T-helper 9 cell (primary cell): ENCODE results near the gene SMAD3.

Source experiments
- DNase-seq: peaks from one replicate; pipeline ENCODE4 v3.0.0-alpha.2; 2020

Gene SMAD3

DNA sequence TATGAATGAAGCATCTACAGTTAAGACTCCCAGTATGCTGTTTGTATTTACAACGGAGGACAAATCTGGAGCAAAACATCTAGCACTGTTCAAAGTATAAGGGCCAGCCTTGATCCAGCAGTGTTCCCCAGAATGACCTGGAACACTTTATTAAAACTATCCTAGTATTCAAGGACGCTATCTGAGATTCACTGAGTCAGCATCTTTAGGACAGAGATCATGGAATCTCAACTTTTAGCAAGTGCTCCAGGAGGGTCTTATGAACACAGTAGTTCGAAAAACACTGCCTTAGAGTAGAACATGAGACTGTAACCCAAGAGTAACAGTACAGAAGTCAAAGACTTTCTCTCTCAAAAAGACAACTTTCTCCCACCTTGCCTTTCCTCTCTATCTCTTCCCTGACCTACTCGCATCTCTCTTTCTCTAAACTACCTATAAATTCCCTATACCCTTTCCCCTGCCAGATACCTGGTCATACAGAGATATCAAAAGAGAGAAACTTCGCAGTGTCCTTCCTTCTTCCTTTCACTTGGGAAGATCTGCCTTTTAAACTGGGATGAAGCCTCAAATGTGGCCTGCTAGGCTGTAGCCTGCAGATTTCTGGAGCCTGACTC, 145.3 kb downstream of the SMAD3 start:
- no peak for DNase-seq

- no peak for DNase-seq
Measured at GRCh38 chr15:67212684-67213367, 147.4 kb downstream of the SMAD3 start.

DNA sequence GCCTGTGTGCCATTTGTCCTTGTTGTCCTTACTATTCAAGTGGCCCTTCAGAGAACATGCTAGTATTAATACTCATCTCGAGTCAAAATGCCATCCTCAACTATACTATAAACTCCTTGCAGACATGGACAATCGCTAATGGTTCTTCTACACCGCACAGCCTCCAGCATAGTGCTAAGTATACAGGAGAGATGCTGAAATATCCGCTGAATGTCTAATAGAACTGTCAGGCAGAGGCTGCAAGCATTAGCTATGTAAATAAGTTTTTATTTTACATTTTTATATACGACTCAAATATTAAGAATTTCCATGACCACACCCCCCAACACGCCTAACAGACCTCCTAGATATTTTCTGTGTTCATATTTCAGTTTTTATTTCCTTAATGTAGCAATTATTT, 149.7 kb downstream of the SMAD3 start:
- DNase-seq, result no peak

GRCh38 chr15:67216859-67217258, 151.5 kb downstream of the SMAD3 start:
- DNase-seq, result no peak

- no peak for DNase-seq
Measured at GRCh38 chr15:67218428-67218827, 153.0 kb downstream of the SMAD3 start.

DNA sequence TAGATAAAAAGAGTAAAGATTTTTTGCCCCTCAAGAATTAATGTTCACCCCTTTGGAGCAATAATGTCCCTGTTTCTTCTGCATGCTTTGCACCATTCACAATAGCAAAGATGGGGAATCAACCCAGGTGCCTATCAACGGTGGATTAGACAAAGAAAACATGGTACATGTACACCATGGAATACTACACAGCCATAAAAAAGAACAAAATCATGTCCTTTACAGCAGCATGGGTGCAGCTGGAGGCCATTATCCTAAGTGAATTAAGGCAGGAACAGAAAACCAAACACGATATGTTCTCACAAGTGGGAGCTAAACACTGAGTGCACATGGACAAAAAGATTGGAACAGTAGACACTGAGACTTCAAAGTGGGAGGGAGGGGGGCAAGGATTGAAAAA, 153.9 kb downstream of the SMAD3 start:
- no peak for DNase-seq

DNA sequence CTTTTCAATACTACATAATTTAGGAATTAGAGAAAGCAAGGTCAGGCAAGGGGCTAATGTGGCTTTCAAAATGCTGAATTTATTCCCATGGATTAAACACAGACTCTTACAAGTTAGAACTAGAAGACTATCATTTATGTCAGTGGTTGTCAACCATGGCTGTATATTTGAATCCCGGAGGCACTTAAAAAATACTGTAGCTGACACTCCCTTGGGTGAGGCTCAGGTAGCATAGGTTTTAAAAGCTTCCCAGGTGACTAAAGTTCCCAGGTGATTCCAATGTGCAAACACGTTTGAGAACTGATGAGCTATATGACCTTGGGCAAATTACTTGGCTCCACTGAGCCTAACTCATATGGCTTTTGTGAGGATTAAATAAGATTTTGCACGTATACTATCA, 159.5 kb downstream of the SMAD3 start:
- DNase-seq, result no peak

- DNase-seq, result no peak
Measured at GRCh38 chr15:67225336-67225735, 159.9 kb downstream of the SMAD3 start.

- no peak for DNase-seq
Measured at GRCh38 chr15:67227431-67227830, 162.0 kb downstream of the SMAD3 start.

DNA sequence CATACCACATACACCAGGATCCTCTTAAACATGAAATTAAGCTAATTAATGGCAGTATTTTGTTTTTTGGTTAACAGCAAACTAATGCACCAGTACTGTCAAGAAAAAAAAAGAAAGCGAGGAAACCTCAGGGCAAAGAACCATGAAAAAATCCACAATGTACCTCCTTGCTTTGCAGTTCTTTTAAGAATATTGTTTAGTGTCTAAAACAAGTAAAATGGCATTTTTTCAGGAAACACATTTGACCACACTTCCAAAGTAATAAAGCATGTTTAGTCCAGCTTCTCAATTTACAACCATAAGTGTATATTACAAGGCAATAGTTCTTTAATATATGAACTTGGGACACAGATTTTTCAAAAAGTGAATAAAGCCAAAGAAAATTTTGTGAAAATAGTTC, 162.4 kb downstream of the SMAD3 start:
- no peak for DNase-seq

DNA sequence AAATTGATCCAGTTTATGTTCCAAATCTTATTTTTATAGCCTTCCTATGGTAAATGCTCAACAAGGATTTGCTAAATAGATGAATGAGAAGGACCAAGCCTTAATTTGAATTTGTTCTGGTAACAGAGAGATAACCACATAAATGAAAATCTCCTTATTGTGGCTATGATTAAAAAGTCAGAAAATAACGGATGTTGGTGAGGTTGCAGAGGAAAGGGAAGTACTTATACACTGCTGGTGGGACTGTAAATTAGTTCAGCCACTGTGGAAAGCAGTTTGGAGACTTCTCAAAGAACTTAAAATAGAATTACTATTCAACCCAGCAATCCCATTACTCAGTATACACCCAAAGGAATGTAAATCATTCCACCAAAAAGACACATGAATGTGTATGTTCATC, 162.9 kb downstream of the SMAD3 start:
- DNase-seq, result no peak

GRCh38 chr15:67230504-67230903, 165.1 kb downstream of the SMAD3 start:
- no peak for DNase-seq

DNA sequence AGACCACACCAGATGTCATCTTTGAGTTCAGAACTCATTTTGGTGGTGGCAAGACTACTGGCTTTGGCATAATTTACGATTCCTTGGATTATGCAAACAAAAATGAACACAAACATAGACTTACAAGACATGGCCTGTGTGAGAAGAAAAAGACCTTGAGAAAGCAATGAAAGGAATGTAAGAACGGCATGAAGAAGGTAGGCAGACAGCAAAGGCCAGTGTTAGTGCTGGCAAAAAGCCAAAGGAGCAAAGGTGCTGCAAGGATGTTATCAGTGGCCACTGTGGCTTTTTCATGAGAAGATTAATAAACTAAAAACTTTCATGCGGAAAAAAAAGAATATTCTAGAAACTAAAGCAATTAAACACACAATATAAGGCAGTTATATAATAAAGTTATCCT, 167.2 kb downstream of the SMAD3 start:
- no peak for DNase-seq

DNA sequence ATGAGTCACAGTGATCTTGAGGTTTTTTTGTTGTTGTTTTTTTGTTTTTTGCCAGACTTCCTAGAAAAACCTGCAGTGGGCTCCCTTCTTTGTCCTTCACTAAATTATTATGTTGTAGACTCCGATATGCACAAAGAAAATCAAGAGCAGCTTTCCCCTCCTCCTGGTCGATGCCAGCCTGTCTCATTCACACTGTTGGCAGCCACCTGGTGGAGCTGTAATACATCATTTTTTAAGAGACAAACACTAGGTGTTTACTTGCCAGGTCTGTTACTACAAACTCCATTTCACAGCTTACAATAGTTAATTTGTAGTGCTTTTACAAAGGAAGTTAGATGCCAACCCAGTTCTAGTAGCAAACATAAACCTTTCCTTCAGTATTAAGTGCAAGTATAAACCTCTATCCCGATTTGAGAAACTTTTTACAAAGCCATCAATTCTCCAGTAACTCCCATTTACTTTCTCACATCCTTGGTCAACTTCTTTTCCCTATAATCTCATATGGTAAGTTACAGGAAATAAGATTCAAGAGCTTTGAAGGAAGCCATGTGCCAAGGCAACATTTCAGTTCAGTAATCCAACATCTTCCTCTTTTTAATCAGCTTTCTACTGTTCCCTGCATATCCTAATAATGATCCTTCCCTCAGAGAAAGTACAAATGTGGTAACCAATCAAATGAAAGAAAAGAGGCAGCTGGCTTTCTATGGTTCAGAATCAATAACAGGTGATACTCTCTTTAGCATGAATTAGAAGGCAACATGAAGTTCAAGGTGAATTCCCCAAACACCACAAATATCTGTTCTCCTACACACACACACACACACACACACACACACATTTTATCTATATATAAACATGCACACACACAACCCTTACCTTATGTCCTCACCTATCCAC, 175.1 kb downstream of the SMAD3 start:
- no peak for DNase-seq

DNA sequence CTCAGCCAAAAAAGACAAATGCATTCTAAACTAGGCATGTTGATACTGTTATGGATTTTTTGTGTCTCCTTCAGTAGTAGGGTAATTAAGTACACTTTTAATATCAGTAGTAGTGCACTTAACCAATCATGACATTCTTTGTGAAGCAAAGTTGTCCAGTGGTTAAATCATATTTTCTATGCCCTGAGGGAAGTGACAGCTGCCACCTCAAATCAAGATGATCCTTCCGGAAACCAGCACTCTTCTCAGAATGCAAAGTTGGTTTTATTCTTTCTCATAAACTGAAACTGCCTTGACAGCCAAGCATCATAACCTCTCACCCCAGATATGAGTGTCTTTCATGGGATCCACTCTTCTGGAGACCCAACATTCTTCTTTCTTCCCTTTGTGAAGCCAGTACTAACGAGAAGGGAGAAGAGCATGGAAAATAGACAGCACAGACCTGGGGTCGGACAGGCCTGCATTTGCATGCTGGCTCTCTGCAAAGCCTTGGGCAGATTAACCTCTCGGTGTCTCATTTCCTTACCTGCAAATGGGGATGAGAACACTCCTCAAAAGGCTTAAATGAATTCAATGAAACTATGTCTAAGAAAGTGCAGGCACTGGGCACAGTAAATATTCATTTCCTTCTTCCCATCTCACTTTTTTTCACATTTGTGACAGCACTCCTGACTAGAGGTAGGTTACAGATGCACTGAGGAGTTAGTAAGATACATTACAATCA, 175.9 kb downstream of the SMAD3 start:
- no peak for DNase-seq

- no peak for DNase-seq
Measured at GRCh38 chr15:67242708-67243111, 177.3 kb downstream of the SMAD3 start.
